HG03097 (cell line): ENCODE data around the gene SCUBE1.

Source experiments
- ATAC-seq: cut with Tn5 transposase; IDR thresholded peaks from one replicate; pipeline ENCODE4 v1.9.1; 2021; ENCODE audit not compliant: unreplicated experiment, low FRiP score

SCUBE1 gene

DNA sequence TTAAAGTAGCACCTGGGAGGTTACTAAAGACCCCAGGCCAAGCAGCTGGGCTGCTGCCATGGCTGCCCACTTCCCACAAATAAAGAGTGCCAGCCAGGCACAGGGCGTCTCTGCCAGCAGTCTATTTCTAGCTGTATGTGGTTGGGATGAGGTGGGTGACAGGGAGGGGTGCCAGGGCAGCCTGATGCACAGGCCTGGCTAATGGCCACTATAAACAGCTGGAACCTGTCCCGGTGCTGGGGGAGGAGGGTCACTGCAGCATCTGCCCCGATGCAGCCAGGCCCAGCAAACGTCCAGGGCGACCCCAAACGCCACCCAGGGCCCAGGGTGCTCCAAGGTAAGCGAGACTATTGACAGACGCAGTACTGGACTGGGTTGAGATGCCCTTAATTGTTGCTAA lies 37.4 kb downstream of the SCUBE1 start:
- ATAC-seq = no peak

DNA sequence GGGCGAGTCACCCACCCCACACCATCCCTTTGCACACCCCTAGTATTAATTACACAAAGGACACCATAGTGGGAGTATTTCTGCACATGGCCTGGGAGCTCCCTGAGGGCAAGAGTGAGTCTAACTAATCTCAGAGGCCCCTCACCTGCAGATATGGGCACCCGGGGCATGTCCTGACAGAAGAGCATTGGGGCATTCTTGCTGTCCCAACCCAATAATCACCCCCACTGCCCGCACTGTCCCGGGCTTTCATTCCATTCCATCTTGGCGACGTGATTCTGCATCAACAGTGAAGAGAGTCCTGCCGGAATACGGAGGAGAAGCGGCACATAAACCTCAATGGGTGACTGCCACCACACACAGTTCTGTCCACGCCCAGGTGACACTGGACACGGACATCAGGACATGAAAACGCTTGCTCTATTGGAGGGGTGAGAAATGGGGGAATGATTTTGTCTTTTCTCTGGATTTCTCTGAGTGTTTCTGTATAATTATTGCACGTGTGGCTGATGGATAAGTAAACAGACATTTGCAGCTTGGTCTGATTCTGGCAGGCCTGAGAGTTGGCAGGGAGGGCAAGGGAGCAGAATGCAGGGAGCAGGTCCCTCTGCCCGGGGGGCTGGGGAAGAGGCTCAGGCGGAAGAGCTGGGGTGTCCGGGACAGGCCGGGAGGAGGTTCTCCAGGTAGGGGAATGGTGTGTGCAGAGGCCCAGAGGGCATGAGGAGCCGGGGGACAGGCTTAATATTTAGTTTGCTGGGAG lies 38.2 kb downstream of the SCUBE1 start:
- no peak for ATAC-seq

DNA sequence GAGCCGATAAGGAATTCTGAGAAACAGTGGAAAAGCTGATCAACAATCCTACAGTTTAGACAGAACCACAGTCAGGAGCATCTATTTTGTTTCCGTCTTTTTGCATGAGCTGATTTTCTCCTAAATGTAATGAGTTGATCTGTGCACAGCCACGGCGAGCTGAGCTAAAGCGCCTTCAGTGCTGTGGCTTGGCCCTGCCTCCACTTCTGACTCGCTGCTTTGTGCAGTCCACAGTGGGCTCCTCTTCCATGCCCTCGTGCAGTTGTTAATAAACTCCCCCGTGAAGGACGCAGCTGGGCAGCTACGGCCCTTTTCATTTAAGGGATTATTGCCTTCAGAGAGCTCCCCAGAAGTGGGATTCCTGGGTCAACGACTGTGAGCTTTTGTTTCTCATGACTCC lies 39.4 kb downstream of the SCUBE1 start:
- ATAC-seq = no peak

DNA sequence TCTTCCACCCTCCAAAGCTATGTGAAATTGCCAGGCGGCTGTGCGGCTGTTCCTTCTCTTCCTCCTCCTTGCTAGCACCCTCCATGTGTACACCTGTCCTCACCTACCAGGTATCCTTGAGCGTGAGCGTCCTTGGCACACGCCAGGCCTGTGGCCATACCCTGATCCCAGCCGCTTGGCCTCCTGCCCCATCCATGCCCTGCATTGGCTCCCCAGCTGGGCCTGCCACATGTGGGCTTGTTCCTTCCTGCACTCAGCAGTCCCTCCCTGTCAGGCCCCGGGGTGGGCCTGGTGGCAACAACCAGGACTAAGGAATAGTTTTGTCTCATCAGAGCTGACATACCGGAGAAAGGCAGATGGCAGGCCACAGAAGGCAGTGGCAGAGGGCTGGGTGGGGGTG lies 40.0 kb downstream of the SCUBE1 start:
- no peak for ATAC-seq

DNA sequence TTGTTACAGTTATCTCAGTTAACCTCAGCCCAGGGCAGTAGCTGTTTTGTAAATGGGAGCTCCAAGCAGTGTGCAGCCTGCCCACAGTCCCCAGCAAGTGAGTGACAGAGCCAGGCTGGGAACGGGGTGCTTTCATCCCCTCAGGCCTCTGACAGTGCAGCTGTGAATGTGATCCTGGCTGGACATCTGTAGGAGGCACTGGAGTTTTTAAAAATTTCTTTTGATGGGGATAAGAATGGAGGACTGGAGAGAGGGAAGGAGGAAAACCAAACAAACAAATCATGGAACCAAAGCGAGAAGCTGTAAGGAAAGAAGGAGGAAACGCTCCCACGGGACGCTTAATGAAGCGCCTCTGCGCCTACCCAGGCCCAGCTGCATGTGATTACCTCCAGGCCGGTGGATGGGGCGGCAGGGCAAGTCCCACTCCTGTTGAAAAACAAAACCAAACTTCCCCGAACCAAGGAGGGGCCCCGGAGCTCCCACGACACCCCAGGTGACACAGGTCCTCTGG lies 40.6 kb downstream of the SCUBE1 start:
- no peak for ATAC-seq

DNA sequence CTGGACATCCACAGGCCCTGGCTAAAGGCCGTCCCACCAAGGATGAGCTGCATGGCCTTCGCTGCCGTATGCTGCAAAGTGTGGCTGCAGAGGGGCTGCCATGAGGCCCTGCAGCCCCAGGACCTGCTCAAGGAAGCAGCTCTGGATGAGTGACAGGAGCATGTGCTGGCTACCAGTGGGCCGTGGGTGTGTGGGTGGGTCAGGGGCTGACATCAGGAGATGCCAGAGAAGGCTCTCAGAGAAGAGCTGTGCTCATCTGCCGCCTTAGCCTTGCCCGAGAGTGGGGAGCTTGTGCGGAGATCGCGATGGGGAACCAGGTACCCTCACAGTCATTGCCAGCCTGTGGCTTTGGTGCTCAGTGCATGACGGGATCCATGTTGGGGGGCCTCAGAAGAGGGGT lies 41.3 kb downstream of the SCUBE1 start:
- no peak for ATAC-seq

DNA sequence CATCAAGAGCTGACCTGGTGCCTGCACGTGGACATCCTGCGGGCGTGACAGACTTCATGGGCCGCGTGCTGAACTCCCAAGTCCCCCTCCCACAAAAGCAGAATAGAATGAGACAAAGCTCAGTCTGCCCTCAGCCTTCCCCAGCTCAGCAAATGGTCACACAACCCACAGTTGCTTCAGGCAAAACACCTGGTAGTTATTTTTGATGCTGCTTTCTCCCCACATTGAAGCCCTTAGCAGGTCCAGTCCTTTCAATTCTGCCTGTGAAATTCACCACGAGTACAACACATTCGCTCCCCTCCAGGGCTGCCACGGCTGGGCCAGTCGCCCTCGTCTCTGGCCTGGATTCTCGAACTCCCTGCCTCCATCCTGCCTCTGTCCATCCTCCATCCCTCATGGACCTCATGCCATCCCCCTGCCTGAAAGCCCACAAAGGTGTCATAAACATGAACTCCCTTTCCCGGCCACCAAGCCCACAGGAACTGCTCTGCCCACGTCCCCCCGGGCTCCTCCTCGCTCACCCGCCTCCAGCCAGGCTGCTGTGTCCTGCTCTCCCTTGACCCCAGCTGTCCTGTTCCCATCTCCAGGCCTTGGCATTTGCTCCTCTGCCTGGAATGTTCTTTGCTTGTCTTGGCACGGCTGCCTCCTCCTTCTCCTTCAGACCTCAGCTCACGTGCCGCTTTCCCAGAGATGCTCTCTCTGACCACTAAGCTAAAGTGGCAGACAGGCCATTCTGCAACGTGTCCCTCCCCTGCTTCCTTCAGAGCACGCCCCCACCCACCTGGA lies 42.1 kb downstream of the SCUBE1 start:
- ATAC-seq = no peak

DNA sequence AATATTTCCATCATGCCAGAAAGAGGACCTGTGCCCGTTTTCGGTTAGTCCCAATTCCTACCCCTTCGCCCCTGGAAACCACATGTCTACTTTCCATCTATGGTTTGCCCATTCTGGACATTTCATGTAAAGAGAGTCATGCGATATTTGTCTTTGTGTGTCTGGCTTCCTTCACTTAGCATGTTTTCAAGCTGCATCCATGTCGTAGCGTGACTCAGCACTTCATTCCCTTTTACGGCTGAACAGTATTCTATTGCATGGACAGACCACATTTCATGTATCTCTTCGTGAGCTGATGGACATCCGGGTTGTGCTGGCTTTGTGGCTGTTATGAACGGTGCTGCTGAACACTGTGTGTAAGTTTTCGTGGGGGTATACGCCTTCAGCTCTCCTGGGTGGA lies 43.4 kb downstream of the SCUBE1 start:
- no peak for ATAC-seq

DNA sequence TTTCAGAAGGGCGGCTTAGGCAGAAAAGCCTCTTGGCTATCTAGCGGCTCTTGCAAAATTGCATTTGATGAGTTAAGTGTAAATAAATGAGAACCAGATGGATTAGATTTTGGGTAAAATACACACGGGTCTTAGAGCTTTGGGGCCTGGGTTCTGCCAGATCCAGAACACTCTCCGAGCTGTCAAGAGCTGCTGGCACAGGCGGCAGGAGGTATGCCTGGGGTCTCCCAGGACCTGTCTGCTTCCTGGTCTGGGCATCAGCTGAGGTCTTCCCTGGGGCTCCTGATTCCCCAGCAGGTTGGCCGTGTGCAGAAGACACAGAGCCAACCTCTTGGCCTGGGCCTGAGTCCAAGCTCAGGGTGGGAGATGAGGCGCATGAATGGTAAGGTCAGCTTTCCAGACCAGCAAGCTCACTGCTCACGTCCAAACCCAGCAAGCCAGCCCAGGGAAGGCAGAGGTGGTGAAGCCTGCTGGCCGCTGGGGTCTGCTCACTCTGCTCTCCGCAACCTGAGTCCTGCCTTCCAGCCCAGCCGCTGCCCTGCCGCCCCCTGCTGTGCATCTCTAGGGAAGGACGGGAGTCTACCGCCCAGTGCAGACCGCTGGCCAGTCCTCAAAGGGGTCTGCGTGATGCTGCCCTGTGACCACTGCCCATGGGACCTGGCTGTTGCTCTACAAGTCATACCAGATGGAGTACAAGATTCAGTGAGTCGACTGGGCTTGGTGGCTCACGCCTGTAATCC lies 44.9 kb downstream of the SCUBE1 start:
- no peak for ATAC-seq

DNA sequence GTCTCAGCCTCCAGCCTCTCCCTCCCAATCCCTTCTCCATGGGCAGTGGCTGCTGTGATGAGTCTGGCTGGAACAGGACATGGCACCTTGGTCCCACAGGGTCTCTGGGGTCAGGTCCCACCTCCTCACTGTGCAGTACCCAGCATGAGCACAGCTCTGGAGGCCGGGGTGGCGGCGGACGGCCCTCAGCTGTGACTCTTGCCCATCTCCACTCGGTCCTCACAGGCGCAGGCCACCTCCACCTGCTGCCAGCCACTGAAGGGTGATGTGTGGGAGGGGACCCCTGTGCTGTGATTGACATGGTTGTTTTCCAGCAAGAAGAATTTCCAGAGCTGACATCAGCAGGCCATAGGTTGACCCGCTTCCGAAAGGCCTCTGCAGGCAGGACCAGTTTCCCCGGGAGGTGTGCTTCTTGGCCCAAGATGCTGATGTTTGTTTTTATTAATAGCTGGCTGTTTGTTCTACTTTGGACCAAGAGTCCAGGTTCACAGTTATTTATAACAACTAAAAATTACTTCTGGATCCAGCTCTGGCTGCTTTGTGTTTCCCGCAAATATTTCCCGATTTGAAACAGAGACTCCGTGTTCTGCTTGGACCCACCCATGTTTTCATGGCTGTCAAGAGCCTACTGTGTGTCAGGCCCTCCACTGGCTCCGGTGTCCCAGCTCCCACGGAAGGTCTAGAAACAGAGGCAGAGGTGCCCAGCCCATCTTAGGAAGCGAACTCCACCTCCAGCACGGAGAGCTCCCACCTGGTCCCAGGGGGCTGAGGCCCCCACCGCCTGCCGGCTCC lies 45.7 kb downstream of the SCUBE1 start:
- no peak for ATAC-seq

DNA sequence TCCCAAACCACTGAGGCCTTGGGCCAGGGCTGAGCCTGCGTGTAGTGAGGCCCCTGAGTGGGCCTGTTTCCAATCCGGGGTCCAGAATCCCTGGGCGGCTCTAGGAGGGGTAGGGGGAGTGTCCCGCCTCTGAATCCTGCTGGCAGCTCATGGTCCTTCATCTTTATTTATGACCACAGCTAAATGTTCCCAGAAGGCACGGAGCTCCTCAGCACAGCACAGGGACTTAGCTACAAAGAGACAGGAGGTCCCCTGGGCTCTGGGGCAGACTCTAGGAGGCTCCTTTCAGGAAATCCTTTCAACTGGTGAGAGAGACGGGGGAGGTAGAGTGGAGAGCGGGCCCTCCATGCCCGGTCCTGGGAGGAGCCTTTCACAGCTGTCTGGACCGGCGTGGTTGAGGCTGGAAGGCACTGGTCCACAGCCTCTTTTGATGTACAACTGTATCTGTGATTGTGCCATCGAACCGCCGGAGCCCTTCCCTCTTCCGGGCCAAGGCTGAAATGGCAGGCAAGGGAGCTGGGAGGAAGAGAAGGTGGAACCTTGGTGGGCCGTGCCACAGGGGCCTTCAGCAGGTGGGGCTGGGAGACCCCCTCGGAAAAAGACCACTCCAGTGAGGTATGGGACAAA lies 46.8 kb downstream of the SCUBE1 start:
- no peak for ATAC-seq

DNA sequence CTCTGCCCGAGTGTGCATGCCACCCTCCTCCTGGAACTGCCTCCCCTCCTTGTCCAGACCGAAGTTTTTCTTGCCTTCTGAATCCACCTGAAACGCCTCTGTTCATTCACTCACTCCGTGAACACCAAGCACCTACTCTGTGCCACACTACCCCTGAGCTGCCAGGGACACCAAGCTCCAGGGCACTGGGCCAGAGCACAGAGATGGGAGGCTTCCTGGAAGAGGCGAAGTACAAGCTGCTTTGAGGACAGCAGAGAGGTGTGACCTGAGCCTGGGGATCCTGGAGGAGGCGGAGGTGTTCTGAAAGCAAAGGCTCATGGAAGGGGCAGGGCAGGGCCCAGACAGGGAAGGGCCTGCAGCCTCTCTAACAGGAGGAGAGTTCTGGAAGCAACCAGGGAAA lies 47.5 kb downstream of the SCUBE1 start:
- ATAC-seq = no peak

DNA sequence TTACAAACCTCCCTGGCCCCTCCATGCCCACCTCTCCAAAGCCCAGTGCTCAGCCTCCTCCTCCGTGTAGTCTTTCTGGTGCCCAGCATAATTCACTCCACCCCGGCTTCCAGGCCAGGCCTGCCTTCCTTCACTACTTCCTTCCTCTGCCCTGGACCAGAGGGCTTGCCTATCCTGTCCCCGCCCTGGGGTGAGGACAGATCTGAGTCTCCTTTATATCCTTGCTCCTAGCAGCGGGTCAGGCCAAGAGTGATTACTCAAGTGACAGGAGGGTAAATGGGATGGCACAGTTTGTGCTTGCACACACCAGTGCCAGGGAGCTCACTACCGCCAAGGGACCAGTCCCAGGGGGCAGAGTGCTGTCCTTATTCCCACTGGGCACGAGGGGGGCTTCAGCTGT lies 48.0 kb downstream of the SCUBE1 start:
- ATAC-seq = no peak

DNA sequence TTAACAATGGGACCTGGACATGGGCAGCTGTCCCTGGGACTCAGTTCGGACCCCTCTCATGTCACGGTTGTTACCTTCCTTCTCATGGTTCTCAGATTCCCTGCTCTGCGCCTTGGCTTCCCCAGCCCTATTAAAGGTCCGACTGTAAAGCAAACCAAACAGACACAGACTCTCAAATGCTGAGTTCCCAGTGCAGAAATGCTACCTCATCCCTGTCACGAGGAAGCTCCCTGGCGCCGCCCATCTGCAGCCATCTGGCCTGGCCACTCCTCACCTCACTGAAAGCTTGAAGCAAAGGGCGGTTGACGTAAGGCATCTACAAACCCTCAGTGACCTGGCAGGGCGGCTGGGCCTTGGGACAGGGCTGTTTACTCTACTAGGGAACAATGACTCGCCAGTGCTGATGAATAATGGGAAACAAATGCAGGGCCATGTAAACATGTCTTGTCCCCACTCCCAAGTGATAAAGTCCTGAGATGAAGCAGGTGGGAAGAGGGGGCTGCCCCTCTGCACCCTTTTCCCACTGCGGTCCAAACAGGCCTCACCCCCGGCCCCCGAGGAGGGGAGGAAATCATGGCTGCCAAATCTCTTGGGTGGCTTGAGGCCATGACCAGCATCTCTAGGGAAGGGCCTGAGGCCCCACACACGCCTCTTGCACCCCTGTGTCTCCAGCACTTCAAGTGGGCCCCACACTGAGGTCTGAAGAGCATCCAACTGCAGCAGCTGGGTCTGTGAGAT lies 49.3 kb downstream of the SCUBE1 start:
- no peak for ATAC-seq

DNA sequence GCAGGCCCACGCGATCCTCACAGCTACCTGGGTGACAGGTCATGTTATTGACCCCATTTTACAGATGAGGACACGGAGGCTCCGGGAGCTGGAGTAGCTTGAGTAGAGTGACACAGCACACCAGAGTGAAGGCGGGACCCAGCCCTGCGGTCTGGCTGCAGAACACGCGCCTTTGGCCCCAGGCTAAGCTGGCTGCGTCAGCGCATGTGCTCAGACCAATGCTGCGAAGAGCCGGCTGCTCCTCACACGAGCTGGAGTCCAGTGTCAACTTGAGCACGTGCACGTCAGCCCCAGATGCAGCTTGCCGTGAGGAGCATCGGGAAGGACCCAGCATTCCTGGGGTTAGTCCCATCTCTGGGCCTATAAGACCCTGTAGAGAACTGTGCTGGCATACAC lies 49.9 kb downstream of the SCUBE1 start:
- ATAC-seq = no peak

DNA sequence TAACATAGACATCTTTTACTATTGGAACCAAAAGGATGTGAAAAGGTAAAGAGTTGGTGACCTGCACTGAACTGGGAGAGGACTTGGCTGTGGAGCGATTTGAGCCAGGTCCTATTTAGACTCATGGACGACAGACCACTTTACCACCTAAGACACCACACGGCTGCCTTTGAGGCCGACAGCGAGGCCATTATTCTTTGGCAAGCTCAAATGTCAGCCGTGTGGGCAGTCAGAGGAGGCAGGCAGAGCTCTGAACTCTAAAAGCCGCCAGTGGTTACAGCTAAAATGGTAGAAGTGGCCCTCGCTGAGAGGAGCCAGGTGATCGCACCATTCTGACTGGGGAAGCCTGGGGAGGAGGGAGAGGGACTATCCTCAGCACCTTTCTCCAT lies 50.5 kb downstream of the SCUBE1 start:
- ATAC-seq = no peak

DNA sequence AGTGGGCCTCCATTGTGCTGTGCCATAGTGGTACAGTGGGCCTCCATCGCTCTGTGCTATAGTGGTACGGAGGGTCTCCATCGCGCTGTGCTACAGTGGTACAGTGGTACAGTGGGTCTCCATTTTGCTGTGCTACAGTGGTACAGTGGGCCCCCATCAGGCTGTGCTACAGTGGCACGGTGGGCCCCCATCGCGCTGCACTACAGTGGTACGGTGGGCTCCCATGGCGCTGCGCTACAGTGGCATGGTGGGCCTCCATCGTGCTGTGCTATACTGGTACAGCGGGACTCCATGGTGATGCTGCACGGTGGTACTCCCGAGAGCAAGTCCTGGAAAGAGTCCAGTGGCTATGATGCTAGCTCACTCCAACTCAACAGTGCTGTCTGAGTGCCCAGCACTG lies 51.8 kb downstream of the SCUBE1 start:
- ATAC-seq = no peak

DNA sequence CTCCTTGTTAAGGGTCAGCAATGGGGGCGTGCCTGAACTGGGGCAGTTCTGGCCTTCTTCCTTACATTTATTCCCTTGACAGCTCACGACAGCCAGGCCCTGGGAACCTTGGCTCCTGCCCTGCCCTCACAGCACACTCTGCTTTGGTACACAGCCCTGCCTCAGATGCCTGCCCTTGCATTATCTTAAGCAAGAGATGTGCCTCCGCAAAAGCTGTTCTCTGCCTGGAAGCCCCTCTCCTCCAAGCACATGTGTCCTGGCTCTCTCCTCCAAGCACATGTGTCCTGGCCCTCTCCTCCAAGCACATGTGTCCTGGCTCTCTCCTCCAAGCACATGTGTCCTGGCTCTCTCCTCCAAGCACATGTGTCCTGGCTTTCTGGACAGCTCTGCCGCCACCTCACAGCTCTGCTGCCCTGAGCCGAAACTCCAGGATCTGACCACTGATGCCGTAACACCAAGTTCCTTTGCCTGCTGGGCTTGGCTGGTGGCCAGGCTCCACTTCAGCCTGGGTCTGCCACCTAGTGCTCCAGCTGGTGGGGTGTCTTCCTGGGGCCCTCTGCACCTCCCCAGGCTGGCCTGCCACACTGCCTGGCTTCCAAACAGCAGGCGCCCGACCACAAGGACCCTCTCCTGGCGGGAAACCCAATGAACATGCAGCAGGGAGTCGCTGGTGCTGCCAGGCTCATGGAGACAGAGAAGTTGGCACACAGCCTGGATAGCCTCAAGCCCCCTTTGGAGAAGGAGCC lies 53.0 kb downstream of the SCUBE1 start:
- ATAC-seq = no peak

DNA sequence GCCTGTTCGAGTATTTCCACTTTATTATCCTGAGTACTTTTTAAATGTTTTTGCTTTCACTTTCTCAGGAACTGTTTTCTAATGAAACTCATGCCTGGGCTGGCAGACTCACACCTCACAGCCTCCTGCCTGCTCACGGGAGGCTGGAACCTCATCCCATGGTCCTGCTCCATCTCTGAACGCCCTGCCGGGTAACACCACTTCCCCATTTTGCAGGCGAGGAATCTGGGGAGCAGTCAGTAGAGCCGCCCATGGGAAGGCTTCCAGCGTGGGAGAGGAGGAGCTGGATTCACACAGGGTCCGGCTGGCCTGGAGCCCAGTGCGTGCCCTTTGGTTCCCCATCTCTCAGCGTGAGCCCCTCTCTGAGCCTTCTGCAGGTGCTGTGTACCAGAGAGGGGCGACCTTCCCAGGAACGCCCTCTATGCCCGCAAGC lies 53.6 kb downstream of the SCUBE1 start:
- ATAC-seq = no peak
